Stimulated activated CD8-positive, alpha-beta memory T cell treated with anti-CD3 and anti-CD28 coated beads, Interleukin-4, amount 100 ng/mL, for 24 hours (primary cell): ENCODE results near the gene KLHDC3.

ENCODE experiments used
- DNase-seq: peaks from one replicate; pipeline ENCODE4 v3.0.0-alpha.2; 2020; ENCODE audit warnings: low read depth

Gene KLHDC3, protein sequence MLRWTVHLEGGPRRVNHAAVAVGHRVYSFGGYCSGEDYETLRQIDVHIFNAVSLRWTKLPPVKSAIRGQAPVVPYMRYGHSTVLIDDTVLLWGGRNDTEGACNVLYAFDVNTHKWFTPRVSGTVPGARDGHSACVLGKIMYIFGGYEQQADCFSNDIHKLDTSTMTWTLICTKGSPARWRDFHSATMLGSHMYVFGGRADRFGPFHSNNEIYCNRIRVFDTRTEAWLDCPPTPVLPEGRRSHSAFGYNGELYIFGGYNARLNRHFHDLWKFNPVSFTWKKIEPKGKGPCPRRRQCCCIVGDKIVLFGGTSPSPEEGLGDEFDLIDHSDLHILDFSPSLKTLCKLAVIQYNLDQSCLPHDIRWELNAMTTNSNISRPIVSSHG

GRCh38 chr6:43013843-43014433 lies at the start of gene KLHDC3, which contains the start of gene MEA1:
Gene KLHDC3, plus strand, starts transcription at chr6:43014249. Its CDS starts 2,944 bp downstream, at chr6:43017193.
Gene MEA1, minus strand, starts transcription at chr6:43013946. Its CDS starts 133 bp downstream, at chr6:43013813.
- peak; percentile 97 for DNase-seq

DNA sequence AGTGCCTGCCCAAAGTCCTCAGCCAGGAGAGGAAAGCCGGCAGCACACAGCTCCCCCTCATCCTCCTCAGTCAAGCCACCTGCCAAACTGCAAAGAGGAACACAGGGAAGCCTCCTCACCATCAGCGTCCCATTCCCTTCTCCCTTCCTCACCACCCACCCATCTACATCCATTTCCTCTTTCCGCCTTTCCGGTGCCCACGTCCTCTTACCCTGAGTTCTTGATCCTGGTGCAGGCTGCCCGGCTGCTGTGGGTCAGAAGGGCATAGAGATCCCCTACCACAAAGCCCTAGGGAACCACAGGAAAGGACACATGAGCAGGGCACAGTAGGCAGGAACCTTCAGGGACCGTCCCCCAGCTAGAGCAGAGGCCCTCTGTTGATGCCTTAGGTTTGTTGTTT lies 47.5 kb upstream of the KLHDC3 start:
- DNase-seq = no peak

DNA sequence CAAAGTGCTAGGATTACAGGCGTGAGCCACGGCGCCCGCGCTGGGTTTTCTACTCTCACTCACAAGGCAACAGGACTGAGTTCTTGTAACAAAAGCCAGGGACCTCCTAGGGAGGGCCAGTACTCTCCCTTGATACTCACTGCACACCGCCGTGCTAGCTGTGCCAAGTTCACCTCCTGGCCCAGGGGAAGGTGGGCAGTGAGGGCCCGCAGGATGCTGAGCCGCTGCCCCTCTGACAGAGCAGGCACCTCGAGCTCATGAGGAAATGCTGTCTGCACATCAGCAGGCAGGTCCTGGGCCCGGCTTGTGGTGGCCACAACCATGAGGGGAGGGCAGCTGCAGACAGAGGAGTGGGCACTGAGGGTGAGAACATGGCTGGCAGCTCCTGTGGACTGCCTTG lies 46.8 kb upstream of the KLHDC3 start:
- DNase-seq = no peak

DNA sequence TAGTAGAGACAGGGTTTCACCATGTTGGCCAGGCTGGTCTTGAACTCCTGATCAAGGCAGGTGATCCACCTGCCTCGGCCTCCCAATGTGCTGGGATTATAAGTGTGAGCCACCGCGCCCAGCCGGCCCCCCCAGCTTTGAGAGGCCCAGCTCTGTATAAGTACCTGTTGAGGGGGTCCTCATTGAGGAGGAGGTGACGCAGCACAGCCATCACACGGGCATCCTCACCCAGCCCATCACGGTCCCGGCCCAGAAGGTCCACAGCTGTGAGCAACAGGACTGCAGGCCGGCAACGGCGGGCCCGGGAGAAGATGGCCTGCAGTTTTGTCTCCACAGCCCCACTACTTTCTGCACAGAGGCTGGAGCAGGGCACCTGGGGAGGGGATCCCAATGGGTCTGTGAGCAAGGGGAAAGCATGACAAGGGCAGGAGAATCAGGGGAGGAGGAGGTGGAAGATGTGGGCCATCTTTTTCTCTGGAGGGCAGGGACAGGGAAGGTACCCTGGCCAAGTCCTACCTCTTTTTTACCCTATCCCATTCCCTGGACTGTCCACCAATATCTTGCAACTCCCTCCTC lies 45.8 kb upstream of the KLHDC3 start:
- DNase-seq = no peak

- DNase-seq = no peak
Measured at GRCh38 chr6:42968783-42969182, 45.3 kb upstream of the KLHDC3 start.

DNA sequence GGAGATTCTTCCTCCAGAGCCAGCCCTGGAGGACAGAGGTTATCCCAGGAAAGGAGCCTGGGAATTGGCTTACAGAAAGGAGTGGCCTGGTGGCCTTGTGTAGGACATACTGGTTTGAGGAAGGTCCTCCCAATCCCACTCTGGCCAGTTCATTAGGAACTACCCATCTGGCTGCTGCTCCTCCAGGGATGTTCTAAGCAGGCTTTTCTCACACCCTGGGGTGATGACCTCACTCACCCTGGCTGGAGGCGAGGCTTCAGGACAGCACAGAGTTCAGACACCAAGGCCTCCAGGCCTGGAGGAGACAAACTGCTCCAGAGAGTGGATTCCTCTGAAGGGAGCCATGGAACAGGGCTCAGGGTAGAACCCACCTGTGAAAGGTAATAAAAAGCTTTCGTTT lies 44.6 kb upstream of the KLHDC3 start:
- DNase-seq = no peak

DNA sequence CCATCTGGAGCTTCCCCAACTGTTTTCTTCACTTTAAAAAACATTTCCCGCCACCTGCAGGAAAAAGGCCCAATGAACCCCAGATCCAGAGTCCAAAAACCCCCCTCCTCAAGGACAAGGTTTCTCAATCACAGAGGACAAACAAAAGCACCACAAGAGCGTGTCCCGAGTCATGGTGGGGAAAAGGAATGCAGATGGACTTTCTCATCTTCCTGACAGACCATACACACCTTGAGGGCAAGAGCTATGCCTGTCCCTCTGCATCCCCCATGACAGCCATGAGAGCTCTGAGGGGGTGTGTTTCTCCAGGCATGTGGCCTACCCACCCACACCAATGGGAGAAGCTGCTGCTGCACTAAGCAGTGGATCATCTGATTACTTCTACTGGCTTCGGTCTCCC lies 44.1 kb upstream of the KLHDC3 start:
- DNase-seq = no peak

DNA sequence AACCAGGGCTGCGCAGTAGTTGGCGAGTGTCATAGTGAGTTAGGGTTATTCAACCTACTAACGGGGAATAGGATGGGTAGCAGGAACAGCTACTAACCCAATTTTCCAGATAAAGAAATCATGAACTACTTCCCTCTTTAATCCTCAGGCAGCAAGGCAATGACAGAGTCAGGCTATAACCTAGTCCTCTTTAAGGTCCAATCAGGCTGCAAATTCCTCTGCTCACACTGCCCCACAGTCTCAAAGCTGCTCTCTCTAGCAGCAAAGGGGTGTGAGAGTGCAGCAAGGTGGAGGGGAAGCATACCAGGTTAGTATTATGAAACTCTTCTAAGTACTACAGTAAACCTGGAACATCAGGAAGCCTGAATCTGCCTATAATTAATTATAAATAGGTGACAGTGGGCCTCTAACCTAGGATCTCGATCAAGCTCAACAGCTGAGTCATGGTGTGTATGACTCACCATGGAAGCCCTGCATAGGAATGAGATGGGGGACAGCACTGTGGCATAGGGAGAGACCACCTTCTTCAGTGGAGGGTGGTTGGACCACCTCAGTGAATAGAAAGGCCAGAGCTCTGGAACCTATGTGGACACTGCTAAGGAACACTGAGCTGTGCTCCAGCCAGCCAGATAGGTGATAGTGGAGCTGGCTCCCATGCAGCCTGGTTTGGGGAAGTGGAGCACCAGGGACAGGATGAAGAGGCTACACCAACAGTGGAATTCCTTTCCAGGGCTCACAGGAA lies 43.0 kb upstream of the KLHDC3 start:
- DNase-seq = no peak

GRCh38 chr6:42971746-42972327 lies 42.2 kb upstream of the KLHDC3 start:
- DNase-seq = no peak

DNA sequence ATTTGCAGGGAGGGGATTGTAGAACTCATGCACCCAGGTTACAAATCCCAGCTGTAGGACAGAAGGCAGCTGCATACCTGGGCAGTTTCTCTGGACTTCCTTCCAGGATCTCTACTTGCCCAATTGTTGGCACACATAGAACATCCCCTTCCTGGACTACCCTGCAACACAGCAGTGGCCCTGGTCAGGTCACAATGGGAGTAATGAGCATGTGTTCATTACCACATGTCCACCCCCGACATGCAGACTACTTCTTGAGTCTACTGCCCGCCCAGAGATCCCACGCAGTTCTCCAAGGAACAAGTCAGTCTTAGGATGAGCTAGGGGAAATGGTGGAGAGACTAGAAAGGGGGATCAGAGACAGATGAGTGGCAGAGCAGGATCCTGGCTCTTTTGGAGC lies 40.1 kb upstream of the KLHDC3 start:
- DNase-seq = no peak

DNA sequence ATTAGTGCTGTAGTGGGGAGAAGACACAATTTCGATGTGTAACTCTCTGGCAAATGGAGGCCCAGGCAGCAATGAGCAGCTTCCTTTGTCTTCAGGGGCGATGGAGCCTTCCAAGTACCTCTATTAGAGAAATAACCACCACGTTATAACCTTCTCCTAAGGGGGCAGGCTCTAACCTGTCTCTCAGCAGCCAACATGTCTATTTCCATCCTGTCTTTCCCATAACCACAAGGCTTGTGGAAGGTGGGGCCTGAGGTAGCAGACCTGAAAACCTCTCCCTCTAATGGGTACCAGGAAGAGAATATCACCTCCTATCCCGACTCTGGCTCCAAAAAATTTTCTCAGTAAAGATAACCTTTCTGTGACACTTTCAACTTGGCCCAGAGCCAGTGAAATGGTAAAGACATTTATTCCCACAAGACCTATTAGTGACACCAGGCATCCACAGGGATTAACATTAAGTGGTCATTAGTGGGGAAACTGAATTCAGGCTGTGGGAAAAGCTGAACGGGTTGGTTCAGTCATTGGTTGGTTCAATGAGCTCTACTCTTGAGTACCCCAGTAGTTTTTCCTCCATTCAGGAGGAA lies 39.0 kb upstream of the KLHDC3 start:
- no peak for DNase-seq

GRCh38 chr6:42978487-42978838 lies 35.6 kb upstream of the KLHDC3 start:
- DNase-seq = no peak

GRCh38 chr6:42978839-42979522 lies 35.1 kb upstream of the KLHDC3 start, which contains the start of gene PEX6:
Gene PEX6, minus strand, starts transcription at chr6:42979181. Its CDS starts 31 bp downstream, at chr6:42979150.
- peak; percentile 92 for DNase-seq

- DNase-seq = no peak
Measured at GRCh38 chr6:42979523-42980177, 34.4 kb upstream of the KLHDC3 start.

GRCh38 chr6:42981836-42982235 lies 32.2 kb upstream of the KLHDC3 start:
- DNase-seq = no peak

- peak; percentile 94 for DNase-seq
Measured at GRCh38 chr6:42984001-42984923, 29.8 kb upstream of the KLHDC3 start, which contains the start of gene PPP2R5D. Gene PPP2R5D, plus strand, starts transcription at chr6:42984570. Its CDS starts 108 bp downstream, at chr6:42984678.

DNA sequence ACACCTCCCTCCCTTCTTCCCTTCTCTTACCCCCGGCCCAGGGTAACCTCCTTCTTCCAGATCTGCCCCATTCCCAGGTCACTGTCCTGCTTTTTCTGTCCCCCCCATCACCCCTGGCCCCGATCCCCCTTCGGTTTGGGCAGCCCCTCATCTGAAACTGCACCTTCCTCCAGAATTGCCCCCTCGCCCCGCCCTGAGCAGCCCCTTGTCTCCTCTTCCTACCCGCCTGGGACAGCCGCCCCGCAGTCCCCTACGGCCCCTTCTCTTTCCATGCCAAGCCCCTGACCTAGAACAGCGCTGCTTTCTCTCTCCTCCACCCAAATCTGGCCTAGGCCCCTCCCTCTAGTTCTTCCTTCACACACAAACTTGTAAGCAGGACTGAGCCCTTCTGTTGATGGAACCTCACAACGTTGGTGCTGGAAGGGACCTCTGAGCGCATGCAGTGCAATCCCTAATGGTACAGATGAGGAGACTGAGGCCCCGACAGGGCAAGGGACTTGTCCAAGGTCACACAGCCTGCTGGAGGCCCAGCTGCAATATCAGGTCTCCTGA lies 29.0 kb upstream of the KLHDC3 start:
- DNase-seq = no peak

DNA sequence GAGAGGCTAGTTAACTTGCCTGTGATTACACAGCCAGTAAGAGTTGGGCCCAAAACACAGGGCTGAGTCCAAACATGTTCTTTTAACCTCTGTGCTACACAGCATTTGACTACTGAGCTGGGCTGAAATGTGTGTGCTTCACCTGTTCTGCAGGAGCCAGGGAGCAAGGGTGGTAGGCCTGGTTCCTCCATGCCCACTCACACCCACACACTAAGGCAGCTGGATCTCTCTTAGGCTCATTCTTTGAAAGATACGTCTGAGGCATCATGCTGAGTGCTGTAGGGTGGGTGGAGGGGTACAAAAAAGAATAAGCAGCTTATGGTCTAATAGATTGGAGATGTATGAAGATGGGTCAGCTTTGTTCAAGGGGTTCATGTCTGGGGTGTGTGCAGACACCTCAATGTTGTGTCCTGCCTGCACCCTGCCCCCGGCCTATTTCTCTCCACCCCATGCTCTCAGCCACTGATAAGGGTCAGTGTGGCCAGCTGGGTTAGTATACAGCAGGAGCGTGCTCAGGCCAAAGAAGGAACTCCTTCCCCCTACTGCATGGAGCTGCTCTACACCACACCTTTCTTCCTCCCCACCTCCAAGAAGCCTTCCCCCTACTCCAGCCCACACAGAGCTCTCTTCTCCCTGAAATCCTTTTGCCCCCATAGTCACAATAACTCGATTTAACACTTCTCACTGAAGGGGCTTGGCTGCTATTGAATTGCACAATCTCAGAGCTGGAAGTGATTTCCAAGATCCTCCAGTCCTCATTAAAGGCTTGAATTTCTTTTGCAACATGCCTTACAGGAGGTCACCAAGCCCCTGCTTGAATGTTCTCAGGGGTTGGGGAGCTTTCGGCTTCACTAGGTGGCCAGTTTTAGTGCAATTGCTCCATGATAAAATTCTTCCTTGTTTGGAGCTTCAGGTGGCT lies 26.3 kb upstream of the KLHDC3 start:
- no peak for DNase-seq
